Stimulated activated CD4-positive, alpha-beta T cell treated with anti-CD3 and anti-CD28 coated beads, TNF-alpha, amount 100 ng/mL, for 1 hour (primary cell): ENCODE results near the gene PEAK1.

ENCODE experiments used
- DNase-seq, 3 donors: peaks; one replicate each; pipeline ENCODE4 v3.0.0-alpha.2; 2020; ENCODE audit warnings: low read depth in 3 of 3, low spot score in 1 of 3

PEAK1 gene

GRCh38 chr15:77419836-77420609 is at the start of gene PEAK1:
PEAK1 (minus strand) TSS chr15:77420104; CDS start chr15:77181926, 238,178 bp downstream.
- peak; percentile 97 to 99 (median 98) for DNase-seq

- DNase-seq = no peak
Observed at GRCh38 chr15:77468896-77469295, 49.0 kb upstream of the PEAK1 start.

- DNase-seq = no peak
Observed at GRCh38 chr15:77466521-77466920, 46.6 kb upstream of the PEAK1 start.

- DNase-seq = no peak
Observed at GRCh38 chr15:77464129-77464865, 44.4 kb upstream of the PEAK1 start.

GRCh38 chr15:77461486-77461885 is 41.6 kb upstream of the PEAK1 start:
- no peak for DNase-seq

- DNase-seq = no peak
Observed at GRCh38 chr15:77459031-77459430, 39.1 kb upstream of the PEAK1 start.

GRCh38 chr15:77457905-77458265 is 38.0 kb upstream of the PEAK1 start:
- no peak for DNase-seq

GRCh38 chr15:77457191-77457904 is 37.4 kb upstream of the PEAK1 start:
- no peak for DNase-seq

GRCh38 chr15:77456746-77457145 is 36.8 kb upstream of the PEAK1 start:
- DNase-seq = no peak

- no peak for DNase-seq
Observed at GRCh38 chr15:77455696-77456321, 35.9 kb upstream of the PEAK1 start.

GRCh38 chr15:77454951-77455350 is 35.0 kb upstream of the PEAK1 start:
- no peak for DNase-seq

- no peak for DNase-seq
Observed at GRCh38 chr15:77454265-77454664, 34.4 kb upstream of the PEAK1 start.

GRCh38 chr15:77446840-77447390 is 27.0 kb upstream of the PEAK1 start:
- no peak for DNase-seq

- no peak for DNase-seq
Observed at GRCh38 chr15:77440378-77440999, 20.6 kb upstream of the PEAK1 start.

GRCh38 chr15:77437264-77437663 is 17.4 kb upstream of the PEAK1 start:
- no peak for DNase-seq

GRCh38 chr15:77436822-77437221 is 16.9 kb upstream of the PEAK1 start:
- DNase-seq = no peak

GRCh38 chr15:77430652-77431051 is 10.7 kb upstream of the PEAK1 start:
- DNase-seq = no peak

- DNase-seq = no peak
Observed at GRCh38 chr15:77430213-77430612, 10.3 kb upstream of the PEAK1 start.

- DNase-seq = no peak
Observed at GRCh38 chr15:77426871-77427270, 7.0 kb upstream of the PEAK1 start.

GRCh38 chr15:77426377-77426776 is 6.5 kb upstream of the PEAK1 start:
- no peak for DNase-seq

GRCh38 chr15:77425104-77425503 is 5.2 kb upstream of the PEAK1 start:
- DNase-seq = no peak
